ENCODE results near the gene TCEANC. TPM values are rescaled to one million over a fixed set of nuclear protein-coding genes. Genes with fewer than 3 reads are reported as not detected.

The TCEANC gene
- total and polyA plus RNA-seq, 4 donors, result 1.5 to 3.9 (median 2.5) TPM

GRCh38 chrX:13697976-13698375, 45.0 kb downstream of the TCEANC start:
- Histone ChIP-seq H3K4me1 (ENCODE audit: control insufficient read depth in 1 of 2, insufficient read depth in 2 of 2, low read length in 2 of 2) (peaks cover 2 to 13% of the 10 kb centered on the region in 2 donors), H3K4me3 (ENCODE audit: low read length in 2 of 2) (no peak overlapping the region), H3K27me3 (ENCODE audit: control insufficient read depth in 1 of 2, insufficient read depth in 2 of 2, low read length in 1 of 2) (no peaks in the 10 kb centered on the region), H3K9me3 (ENCODE audit: control insufficient read depth, low read length) (no peaks in the 10 kb centered on the region), H3K27ac (ENCODE audit: low read depth in 1 of 2, low read length in 2 of 2) (no peak overlapping the region), H3K36me3 (ENCODE audit: control insufficient read depth in 1 of 2, insufficient read depth in 2 of 2, low read length in 1 of 2) (no peaks in the 10 kb centered on the region)
- intact Hi-C loops (cut with DNase I), result no loop called here
- no peak for DNase-seq
- ATAC-seq (ENCODE audit: low FRiP score), result no peak
- WGBS, 2 donors, result 92 to 100% methylated on average over 1 of the region's 1 CpG

GRCh38 chrX:13698432-13698831, 45.5 kb downstream of the TCEANC start:
- peaks cover 2 to 13% of the 10 kb centered on the region in 2 donors for H3K4me1 ChIP-seq (ENCODE audit: control insufficient read depth in 1 of 2, insufficient read depth in 2 of 2, low read length in 2 of 2)
- no peaks in the 10 kb centered on the region for H3K36me3 ChIP-seq (ENCODE audit: control insufficient read depth in 1 of 2, insufficient read depth in 2 of 2, low read length in 1 of 2)
- no peak overlapping the region for H3K27ac ChIP-seq (ENCODE audit: low read depth in 1 of 2, low read length in 2 of 2)
- intact Hi-C loops (cut with DNase I), result no loop called here
- no peak overlapping the region for H3K4me3 ChIP-seq (ENCODE audit: low read length in 2 of 2)
- DNase-seq (no peak), ATAC-seq (ENCODE audit: low FRiP score) (no peak)
- H3K9me3 ChIP-seq (ENCODE audit: control insufficient read depth, low read length), result no peaks in the 10 kb centered on the region
- no peaks in the 10 kb centered on the region for H3K27me3 ChIP-seq (ENCODE audit: control insufficient read depth in 1 of 2, insufficient read depth in 2 of 2, low read length in 1 of 2)
- WGBS, 2 donors, result 36 to 60% methylated on average over 1 of the region's 1 CpG

GRCh38 chrX:13699183-13699826, 46.4 kb downstream of the TCEANC start:
- intact Hi-C loops (cut with DNase I), result no loop called here
- WGBS, 2 donors, result 19 to 58% methylated on average over 7 of the region's 7 CpGs
- Histone ChIP-seq H3K27ac (ENCODE audit: low read depth in 1 of 2, low read length in 2 of 2) (peak overlapping the region in 1 of 2 donors; percentile 24), H3K36me3 (ENCODE audit: control insufficient read depth in 1 of 2, insufficient read depth in 2 of 2, low read length in 1 of 2) (no peaks in the 10 kb centered on the region), H3K4me3 (ENCODE audit: low read length in 2 of 2) (no peak overlapping the region), H3K9me3 (ENCODE audit: control insufficient read depth, low read length) (no peaks in the 10 kb centered on the region), H3K4me1 (ENCODE audit: control insufficient read depth in 1 of 2, insufficient read depth in 2 of 2, low read length in 2 of 2) (peaks cover 3 to 13% of the 10 kb centered on the region in 2 donors), H3K27me3 (ENCODE audit: control insufficient read depth in 1 of 2, insufficient read depth in 2 of 2, low read length in 1 of 2) (no peaks in the 10 kb centered on the region)
- DNase-seq, result no peak
- ATAC-seq (ENCODE audit: low FRiP score), result no peak

DNA sequence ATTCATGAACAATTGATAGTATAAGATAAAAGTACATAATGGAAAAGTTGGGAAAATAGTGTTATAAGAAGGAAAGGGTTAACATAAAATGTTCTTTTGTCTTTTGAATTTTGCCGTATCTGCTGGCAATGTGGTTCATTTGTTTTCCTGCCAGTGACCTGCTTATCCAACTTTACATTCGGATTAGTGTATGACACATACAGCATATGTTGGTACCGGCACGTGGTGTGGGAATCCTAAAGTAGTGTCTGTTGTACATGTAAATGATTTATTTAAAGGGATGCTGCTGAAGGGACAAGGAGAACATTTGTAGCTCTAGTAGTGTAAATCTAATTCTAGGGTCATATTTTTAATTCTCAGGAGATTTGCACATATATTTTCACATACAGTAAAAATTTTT, 47.4 kb downstream of the TCEANC start:
- Histone ChIP-seq H3K36me3 (ENCODE audit: control insufficient read depth in 1 of 2, insufficient read depth in 2 of 2, low read length in 1 of 2) (no peaks in the 10 kb centered on the region), H3K4me1 (ENCODE audit: control insufficient read depth in 1 of 2, insufficient read depth in 2 of 2, low read length in 2 of 2) (peaks cover 2 to 13% of the 10 kb centered on the region in 2 donors), H3K9me3 (ENCODE audit: control insufficient read depth, low read length) (no peaks in the 10 kb centered on the region), H3K4me3 (ENCODE audit: low read length in 2 of 2) (no peak overlapping the region), H3K27ac (ENCODE audit: low read depth in 1 of 2, low read length in 2 of 2) (no peak overlapping the region), H3K27me3 (ENCODE audit: control insufficient read depth in 1 of 2, insufficient read depth in 2 of 2, low read length in 1 of 2) (no peaks in the 10 kb centered on the region)
- intact Hi-C loops (cut with DNase I), result no loop called here
- DNase-seq, result no peak
- WGBS, 2 donors, result 34 to 57% methylated on average over 4 of the region's 4 CpGs
- no peak for ATAC-seq (ENCODE audit: low FRiP score)

DNA sequence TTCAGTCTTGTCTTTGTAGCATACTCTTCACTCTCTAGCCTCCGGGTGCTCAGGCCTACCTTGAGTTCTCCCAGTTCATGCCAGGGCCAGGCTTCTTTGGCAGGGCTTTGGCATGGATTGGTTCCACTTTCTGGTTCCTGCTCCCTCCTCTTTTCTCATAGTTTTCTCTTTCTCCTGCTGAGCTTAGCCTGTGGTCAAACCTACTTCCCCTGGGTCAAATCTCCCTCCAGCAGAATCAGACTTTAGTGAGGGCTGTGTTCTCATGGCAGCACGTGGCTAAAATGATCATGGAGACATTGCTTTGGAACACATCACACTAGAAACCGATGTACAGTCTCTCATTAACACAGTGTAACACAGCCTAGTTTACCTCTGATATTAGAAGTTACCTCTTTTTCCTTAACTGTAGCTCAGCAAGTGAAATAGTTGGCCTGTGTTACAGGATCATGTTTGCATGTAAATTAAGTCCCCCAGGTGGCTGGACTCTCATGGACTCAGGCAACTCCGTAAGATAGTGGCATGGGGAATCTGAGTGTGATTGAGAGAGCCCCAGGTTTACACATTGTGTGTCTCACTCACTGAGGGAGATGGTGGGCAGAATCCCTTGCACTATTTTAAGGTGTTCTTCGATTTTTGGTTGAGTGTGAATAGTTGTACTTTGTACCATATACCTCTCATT, 49.3 kb downstream of the TCEANC start:
- 70 to 75% methylated on average over 5 of the region's 5 CpGs for WGBS, 2 donors
- no peaks in the 10 kb centered on the region for H3K9me3 ChIP-seq (ENCODE audit: control insufficient read depth, low read length)
- peaks cover 2% of the 10 kb centered on the region in 2 donors for H3K4me1 ChIP-seq (ENCODE audit: control insufficient read depth in 1 of 2, insufficient read depth in 2 of 2, low read length in 2 of 2)
- intact Hi-C loops (cut with DNase I), result no loop called here
- ATAC-seq (ENCODE audit: low FRiP score) (no peak), DNase-seq (no peak)
- no peak overlapping the region for H3K4me3 ChIP-seq (ENCODE audit: low read length in 2 of 2)
- H3K27me3 ChIP-seq (ENCODE audit: control insufficient read depth in 1 of 2, insufficient read depth in 2 of 2, low read length in 1 of 2), result no peaks in the 10 kb centered on the region
- H3K36me3 ChIP-seq (ENCODE audit: control insufficient read depth in 1 of 2, insufficient read depth in 2 of 2, low read length in 1 of 2), result no peaks in the 10 kb centered on the region
- no peak overlapping the region for H3K27ac ChIP-seq (ENCODE audit: low read depth in 1 of 2, low read length in 2 of 2)

DNA sequence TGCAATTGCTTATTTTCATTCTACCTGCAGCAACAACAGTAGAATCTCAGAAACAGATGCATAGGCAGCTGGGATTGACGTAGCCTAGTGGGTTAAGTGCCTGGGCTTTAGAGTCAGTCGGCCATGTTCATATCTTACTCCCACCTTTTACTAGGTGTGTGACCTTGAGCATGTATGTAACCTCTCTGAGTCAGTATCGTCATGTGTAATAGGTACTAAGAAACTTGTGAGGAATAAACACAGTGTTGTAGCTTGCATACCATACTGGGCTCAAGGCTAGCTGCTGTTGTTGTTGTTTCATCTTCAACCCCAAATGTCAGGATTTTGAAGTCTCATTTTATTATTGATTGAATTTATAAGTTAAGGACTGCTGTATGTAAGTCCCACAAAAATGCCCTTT, 50.2 kb downstream of the TCEANC start:
- WGBS, 2 donors, result 82 to 87% methylated on average over 3 of the region's 3 CpGs
- no peak for ATAC-seq (ENCODE audit: low FRiP score)
- H3K4me1 ChIP-seq (ENCODE audit: control insufficient read depth in 1 of 2, insufficient read depth in 2 of 2, low read length in 2 of 2), result peaks cover 2% of the 10 kb centered on the region in 2 donors
- no peak overlapping the region for H3K4me3 ChIP-seq (ENCODE audit: low read length in 2 of 2)
- DNase-seq, result no peak
- no peaks in the 10 kb centered on the region for H3K36me3 ChIP-seq (ENCODE audit: control insufficient read depth in 1 of 2, insufficient read depth in 2 of 2, low read length in 1 of 2)
- no peak overlapping the region for H3K27ac ChIP-seq (ENCODE audit: low read depth in 1 of 2, low read length in 2 of 2)
- intact Hi-C loops (cut with DNase I), result no loop called here
- no peaks in the 10 kb centered on the region for H3K27me3 ChIP-seq (ENCODE audit: control insufficient read depth in 1 of 2, insufficient read depth in 2 of 2, low read length in 1 of 2)
- no peaks in the 10 kb centered on the region for H3K9me3 ChIP-seq (ENCODE audit: control insufficient read depth, low read length)

GRCh38 chrX:13703589-13703988, 50.6 kb downstream of the TCEANC start:
- WGBS, 2 donors, result 36 to 70% methylated on average over 3 of the region's 3 CpGs

DNA sequence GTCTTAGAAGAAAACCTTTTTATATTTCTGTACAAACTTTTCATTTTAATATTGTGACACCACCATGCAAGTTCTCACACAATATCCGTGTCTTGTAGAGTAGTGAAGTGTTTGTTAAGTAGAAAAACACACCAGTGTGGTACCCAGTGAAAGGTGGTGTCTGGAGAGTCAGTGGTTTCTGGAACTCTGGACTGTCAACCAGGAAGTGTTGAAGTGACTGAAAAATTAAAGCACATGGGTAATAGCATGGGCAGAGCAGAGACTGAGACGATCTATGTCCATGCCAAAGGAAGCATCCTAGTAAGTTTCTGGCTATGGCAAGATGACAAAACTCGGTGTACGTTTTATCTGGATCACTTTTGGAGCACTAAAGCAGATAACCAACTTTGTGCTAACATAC, 58.2 kb downstream of the TCEANC start:
- H3K27ac ChIP-seq (ENCODE audit: low read depth in 1 of 2, low read length in 2 of 2), result no peak overlapping the region
- 44 to 57% methylated on average over 4 of the region's 4 CpGs for WGBS, 2 donors

More at GRCh38 chrX:13703589-13703988, 50.6 kb downstream of the TCEANC start:
- no peaks in the 10 kb centered on the region for H3K9me3 ChIP-seq (ENCODE audit: control insufficient read depth, low read length)
- no peak for DNase-seq
- no peaks in the 10 kb centered on the region for H3K27me3 ChIP-seq (ENCODE audit: control insufficient read depth in 1 of 2, insufficient read depth in 2 of 2, low read length in 1 of 2)
- no peak overlapping the region for H3K4me3 ChIP-seq (ENCODE audit: low read length in 2 of 2)
- peaks cover 0 to 2% of the 10 kb centered on the region in 2 donors for H3K4me1 ChIP-seq (ENCODE audit: control insufficient read depth in 1 of 2, insufficient read depth in 2 of 2, low read length in 2 of 2)
- ATAC-seq (ENCODE audit: low FRiP score), result no peak
- no peak overlapping the region for H3K27ac ChIP-seq (ENCODE audit: low read depth in 1 of 2, low read length in 2 of 2)
- intact Hi-C loops (cut with DNase I), result no loop called here
- no peaks in the 10 kb centered on the region for H3K36me3 ChIP-seq (ENCODE audit: control insufficient read depth in 1 of 2, insufficient read depth in 2 of 2, low read length in 1 of 2)

More for the DNA sequence above, 58.2 kb downstream of the TCEANC start:
- Histone ChIP-seq H3K9me3 (ENCODE audit: control insufficient read depth, low read length) (no peaks in the 10 kb centered on the region), H3K36me3 (ENCODE audit: control insufficient read depth in 1 of 2, insufficient read depth in 2 of 2, low read length in 1 of 2) (peaks cover 0 to 1% of the 10 kb centered on the region in 2 donors), H3K4me3 (ENCODE audit: low read length in 2 of 2) (no peak overlapping the region), H3K27me3 (ENCODE audit: control insufficient read depth in 1 of 2, insufficient read depth in 2 of 2, low read length in 1 of 2) (no peaks in the 10 kb centered on the region), H3K4me1 (ENCODE audit: control insufficient read depth in 1 of 2, insufficient read depth in 2 of 2, low read length in 2 of 2) (no peaks in the 10 kb centered on the region)
- ATAC-seq (ENCODE audit: low FRiP score), result no peak
- intact Hi-C loops (cut with DNase I), result no loop called here
- no peak for DNase-seq
